ENCODE measurements around the gene JAKMIP2.
"Not testable (repeated sequence)": the region's sequence is repeated elsewhere in the genome, so short reads cannot be mapped to it uniquely, and the experiment has no call there.

The JAKMIP2 gene

GRCh38 chr5:147586832-147587231 is 195.7 kb downstream of the JAKMIP2 start:
- Histone ChIP-seq H3K9me3 (no peaks in the 10 kb centered on the region), H3K36me3 (no peaks in the 10 kb centered on the region), H3K4me3 (ENCODE audit: low read depth in 1 of 2, low read length in 1 of 2) (no peak overlapping the region), H3K27me3 (no peaks in the 10 kb centered on the region), H3K4me1 (ENCODE audit: control insufficient read depth in 1 of 2, insufficient read depth in 1 of 2, low read depth in 1 of 2, low read length in 1 of 2) (no peaks in the 10 kb centered on the region), H3K27ac (no peak overlapping the region)
- TF ChIP-seq CTCF (IDR thresholded peaks at IDR 0.05) = no peak

DNA sequence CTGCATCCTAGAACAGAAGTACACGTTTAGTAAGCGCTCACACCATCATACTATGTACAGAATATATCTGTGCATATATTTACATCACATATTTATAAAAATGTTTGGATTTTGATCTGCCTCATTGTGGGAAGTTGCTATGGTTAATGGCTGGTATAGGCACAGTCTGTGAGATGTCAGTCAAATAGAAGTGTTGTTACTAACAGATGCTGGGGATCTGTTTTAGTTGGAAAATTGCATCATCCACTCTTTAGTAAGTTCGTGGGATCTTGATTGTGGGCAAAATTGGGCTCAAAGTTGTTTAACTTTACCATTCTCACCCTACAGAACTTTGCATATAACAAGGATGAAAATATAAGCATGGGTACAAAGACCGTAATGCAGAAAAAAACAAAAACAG is 196.3 kb downstream of the JAKMIP2 start:
- no peak for TF ChIP-seq CTCF (IDR thresholded peaks at IDR 0.05)
- Histone ChIP-seq H3K9me3 (no peaks in the 10 kb centered on the region), H3K4me3 (ENCODE audit: low read depth in 1 of 2, low read length in 1 of 2) (no peak overlapping the region), H3K27ac (no peak overlapping the region), H3K27me3 (no peaks in the 10 kb centered on the region), H3K4me1 (ENCODE audit: control insufficient read depth in 1 of 2, insufficient read depth in 1 of 2, low read depth in 1 of 2, low read length in 1 of 2) (no peaks in the 10 kb centered on the region), H3K36me3 (no peaks in the 10 kb centered on the region)

DNA sequence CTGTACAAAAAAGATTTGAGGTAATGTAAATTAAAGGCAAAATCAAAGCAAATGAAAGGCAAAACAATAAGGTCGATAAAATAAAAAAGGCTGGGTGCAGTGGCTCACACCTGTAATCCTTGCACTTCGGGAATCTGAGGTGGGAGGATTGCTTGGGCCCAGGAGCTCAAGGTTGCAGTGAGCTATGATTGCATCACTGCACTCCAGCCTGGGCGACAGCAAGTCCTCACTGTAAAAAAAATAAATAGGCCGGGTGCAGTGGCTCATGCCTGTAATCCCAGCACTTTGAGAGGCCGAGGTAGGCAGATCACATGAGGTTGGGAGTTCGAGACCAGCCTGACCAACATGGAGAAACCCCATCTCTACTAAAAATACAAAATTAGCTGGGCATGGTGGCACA is 200.3 kb downstream of the JAKMIP2 start:
- not testable (repeated sequence) for H3K9me3 ChIP-seq; H3K4me1 ChIP-seq (ENCODE audit: control insufficient read depth in 1 of 2, insufficient read depth in 1 of 2, low read depth in 1 of 2, low read length in 1 of 2); H3K4me3 ChIP-seq (ENCODE audit: low read depth in 1 of 2, low read length in 1 of 2); H3K27me3 ChIP-seq; H3K27ac ChIP-seq; H3K36me3 ChIP-seq

DNA sequence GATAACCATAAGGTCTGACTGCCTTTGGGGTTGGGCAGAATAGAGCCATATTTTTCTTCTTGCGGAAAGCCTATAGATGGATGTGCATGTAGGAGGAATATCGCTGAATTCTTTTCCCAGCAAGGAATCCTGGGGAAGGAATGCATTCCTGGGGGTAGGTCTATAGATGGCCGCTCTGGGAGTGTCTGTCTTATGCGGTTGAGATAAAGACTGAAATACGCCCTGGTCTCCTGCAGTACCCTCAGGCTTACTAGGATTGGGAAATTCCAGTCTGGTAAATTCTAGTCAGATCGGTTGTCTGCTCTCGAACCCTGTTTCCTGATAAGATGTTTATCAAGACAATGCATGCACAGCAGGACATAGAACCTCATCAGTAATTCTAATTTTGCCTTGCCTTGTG is 202.1 kb downstream of the JAKMIP2 start:
- not testable (repeated sequence) for H3K4me3 ChIP-seq (ENCODE audit: low read depth in 1 of 2, low read length in 1 of 2); H3K27me3 ChIP-seq; H3K9me3 ChIP-seq; H3K27ac ChIP-seq; H3K36me3 ChIP-seq; H3K4me1 ChIP-seq (ENCODE audit: control insufficient read depth in 1 of 2, insufficient read depth in 1 of 2, low read depth in 1 of 2, low read length in 1 of 2)

- Histone ChIP-seq H3K4me3 (ENCODE audit: low read depth in 1 of 2, low read length in 1 of 2) (no peak overlapping the region), H3K4me1 (ENCODE audit: control insufficient read depth in 1 of 2, insufficient read depth in 1 of 2, low read depth in 1 of 2, low read length in 1 of 2) (no peaks in the 10 kb centered on the region), H3K9me3 (no peaks in the 10 kb centered on the region), H3K27me3 (no peaks in the 10 kb centered on the region), H3K36me3 (no peaks in the 10 kb centered on the region), H3K27ac (no peak overlapping the region)
- no peak for TF ChIP-seq CTCF (IDR thresholded peaks at IDR 0.05)
These were observed 204.1 kb downstream of the JAKMIP2 start for GRCh38 chr5:147578228-147579024.

- H3K27ac ChIP-seq = no peak overlapping the region
- no peaks in the 10 kb centered on the region for H3K27me3 ChIP-seq
- TF ChIP-seq CTCF (IDR thresholded peaks at IDR 0.05) = no peak
- H3K4me3 ChIP-seq (ENCODE audit: low read depth in 1 of 2, low read length in 1 of 2) = no peak overlapping the region
- H3K36me3 ChIP-seq = no peaks in the 10 kb centered on the region
- no peaks in the 10 kb centered on the region for H3K9me3 ChIP-seq
- no peaks in the 10 kb centered on the region for H3K4me1 ChIP-seq (ENCODE audit: control insufficient read depth in 1 of 2, insufficient read depth in 1 of 2, low read depth in 1 of 2, low read length in 1 of 2)
These were observed 205.6 kb downstream of the JAKMIP2 start for GRCh38 chr5:147576646-147577535.

Data from neutrophil (primary cell).